Suprapubic skin (tissue), 4 donors: ENCODE data around the gene PPP1R3D.

Experiments
- CTCF ChIP-seq, 2 donors: fragments of 200-600 bp in 1 of 2; fragments of 450-650 bp in 1 of 2; sonication (generic) in 1 of 2; IDR thresholded peaks; one replicate each; pipeline ENCODE4 v1.5.1; 2016 to 2019; ENCODE audit warnings: antibody characterized with exemption in 2 of 2, mild to moderate bottlenecking in 1 of 2, moderate library complexity in 1 of 2
- POLR2A ChIP-seq, 2 donors: fragments of 450-650 bp; IDR thresholded peaks; one replicate each; pipeline ENCODE4 v1.6.1; 2017; ENCODE audit warnings: antibody characterized with exemption in 2 of 2, mild to moderate bottlenecking in 2 of 2, moderate library complexity in 2 of 2
- POLR2AphosphoS5 ChIP-seq, 3 donors: sonication (generic); formaldehyde crosslinking; IDR thresholded peaks; one replicate each; pipeline ENCODE4 v1.6.1; 2017; ENCODE audit warnings: antibody characterized with exemption in 3 of 3

GRCh38 chr20:59976156-59976782 lies 36.2 kb upstream of the PPP1R3D start:
- TF ChIP-seq CTCF (IDR thresholded peaks at IDR 0.05), result no peak
- no peak for TF ChIP-seq POLR2AphosphoS5 (IDR thresholded peaks at IDR 0.05)
- TF ChIP-seq POLR2A (IDR thresholded peaks at IDR 0.05), result no peak
